Raji (cell line): Measurements from ENCODE around the gene PLK3.

Experiments
- POLR2A ChIP-seq: IDR thresholded peaks from 2 replicates; pipeline ENCODE4 v1.6.1; 2011; ENCODE audit warnings: low read depth, low read length, control low read depth; ENCODE audit not compliant: insufficient read depth

PLK3 gene

DNA sequence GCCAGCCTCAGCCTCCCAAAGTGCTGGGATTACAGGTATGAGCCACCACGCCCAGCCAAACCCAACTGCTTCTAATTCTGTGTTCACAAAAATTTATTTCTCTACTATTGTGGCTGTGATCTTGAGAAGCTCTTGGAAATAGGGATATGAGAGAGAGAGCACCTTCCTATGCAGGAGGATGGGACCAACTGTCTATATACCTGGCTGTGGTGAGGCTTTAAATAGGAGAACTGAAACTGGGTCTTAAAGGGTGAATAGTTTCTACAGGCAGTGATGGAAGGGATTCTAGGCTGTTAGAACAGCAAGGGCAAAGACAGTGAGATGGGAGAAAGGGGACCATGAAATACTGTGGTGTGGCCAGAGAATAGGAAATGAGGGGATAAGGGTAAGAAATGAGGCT is 51.1 kb downstream of the PLK3 start:
- no peak for TF ChIP-seq POLR2A

DNA sequence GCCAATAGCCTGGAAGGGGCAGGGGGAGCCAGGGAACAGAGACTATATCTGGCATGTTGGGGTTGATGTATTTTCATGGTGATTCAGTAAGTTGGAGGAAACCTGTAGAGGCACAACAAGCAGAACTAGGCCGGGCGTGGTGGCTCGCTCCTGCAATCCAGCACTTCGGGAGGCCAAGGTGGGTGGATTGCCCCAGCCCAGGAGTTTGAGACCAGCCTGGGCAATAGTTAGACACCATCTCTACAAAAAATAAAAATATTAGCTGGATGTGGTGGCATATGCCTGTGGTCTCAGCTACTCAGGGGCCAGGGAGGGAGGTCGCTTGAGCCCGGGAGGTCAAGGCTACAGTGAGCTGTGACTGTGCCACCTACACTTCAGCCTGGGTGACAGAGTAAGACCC is 53.0 kb downstream of the PLK3 start:
- TF ChIP-seq POLR2A, result no peak

DNA sequence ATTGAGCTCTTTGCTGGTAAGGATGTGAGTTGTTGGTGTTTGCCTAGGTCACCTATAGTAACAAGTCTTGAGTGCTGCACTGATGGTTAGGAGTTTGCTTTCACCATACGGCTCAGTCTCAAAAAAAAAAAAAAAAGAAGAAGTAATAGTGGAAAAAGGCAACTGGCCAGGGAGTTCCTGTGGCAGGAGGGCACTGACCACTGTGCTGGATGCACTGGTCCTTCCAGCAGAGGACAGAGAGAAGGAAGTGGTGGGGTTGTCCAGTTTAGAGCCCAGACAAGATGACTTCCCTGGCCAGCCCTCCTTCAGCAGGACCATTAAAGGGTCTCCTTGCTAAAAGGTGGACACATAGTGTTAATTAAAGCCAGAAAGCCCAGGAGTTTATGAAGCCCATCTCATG is 54.8 kb downstream of the PLK3 start:
- no peak for TF ChIP-seq POLR2A
